Progenitor cell of endocrine pancreas (in vitro differentiated cells): Measurements from ENCODE around the gene FBXW11. TPM values are rescaled to one million over a fixed set of nuclear protein-coding genes. Genes with fewer than 3 reads are reported as not detected.

Source experiments
- DNase-seq: peaks from one replicate; pipeline ENCODE4 v3.0.0; 2021; ENCODE audit warnings: low spot score; ENCODE audit not compliant: unreplicated experiment
- H3K27ac Mint-ChIP-seq: 2 replicates; pipeline ENCODE4 v1.8.0; 2021; ENCODE audit warnings: mild to moderate bottlenecking, moderate library complexity, mixed read lengths
- H3K27me3 Mint-ChIP-seq: 2 replicates; pipeline ENCODE4 v1.8.0; 2021; ENCODE audit warnings: mixed read lengths
- H3K36me3 Mint-ChIP-seq: 2 replicates; pipeline ENCODE4 v1.8.0; 2022; ENCODE audit warnings: mixed read lengths; ENCODE audit not compliant: insufficient read depth
- H3K4me1 Mint-ChIP-seq: 2 replicates; pipeline ENCODE4 v1.8.0; 2021; ENCODE audit warnings: low read depth, mixed read lengths
- H3K4me3 Mint-ChIP-seq: 2 replicates; pipeline ENCODE4 v1.8.0; 2021; ENCODE audit warnings: low read depth, mild to moderate bottlenecking, moderate library complexity, mixed read lengths
- H3K9me3 Mint-ChIP-seq: 2 replicates; pipeline ENCODE4 v1.8.0; 2021; ENCODE audit warnings: low read depth, mixed read lengths
- CTCF ChIP-seq: fragments of 200-600 bp; sonication (generic); IDR thresholded peaks from one replicate; pipeline ENCODE4 v1.5.0; 2021; ENCODE audit warnings: antibody characterized with exemption, mild to moderate bottlenecking; ENCODE audit not compliant: unreplicated experiment
- total RNA-seq: library from RNA; stranded (reverse); gene quantifications from 2 replicates; pipeline ENCODE4 v1.2.1, GENCODE V29; 2021

FBXW11 gene
- total RNA-seq, 1 donor from 2014 or later: 63.5 TPM

- Mint-ChIP-seq H3K27ac (no peak overlapping the region), H3K9me3 (no peaks in the 10 kb centered on the region), H3K4me3 (no peak overlapping the region), H3K4me1 (peaks cover 2% of the 10 kb centered on the region), H3K27me3 (no peaks in the 10 kb centered on the region), H3K36me3 (peaks cover 8% of the 10 kb centered on the region)
- DNase-seq: no peak
- no peak for TF ChIP-seq CTCF
These were observed 165.5 kb downstream of the FBXW11 start for GRCh38 chr5:171840711-171841522.

GRCh38 chr5:171840066-171840465 lies 166.4 kb downstream of the FBXW11 start:
- peaks cover 2% of the 10 kb centered on the region for H3K4me1 Mint-ChIP-seq
- no peak overlapping the region for H3K27ac Mint-ChIP-seq
- TF ChIP-seq CTCF: no peak
- no peak overlapping the region for H3K4me3 Mint-ChIP-seq
- no peaks in the 10 kb centered on the region for H3K27me3 Mint-ChIP-seq
- H3K36me3 Mint-ChIP-seq: peaks cover 8% of the 10 kb centered on the region
- H3K9me3 Mint-ChIP-seq: no peaks in the 10 kb centered on the region
- no peak for DNase-seq

- H3K4me1 Mint-ChIP-seq: peaks cover 2% of the 10 kb centered on the region
These were observed 167.3 kb downstream of the FBXW11 start for GRCh38 chr5:171839112-171839511.

GRCh38 chr5:171838066-171838465 lies 168.4 kb downstream of the FBXW11 start:
- no peak overlapping the region for H3K4me3 Mint-ChIP-seq
- no peak overlapping the region for H3K27ac Mint-ChIP-seq
- peaks cover 2% of the 10 kb centered on the region for H3K4me1 Mint-ChIP-seq
- H3K36me3 Mint-ChIP-seq: peaks cover 8% of the 10 kb centered on the region
- TF ChIP-seq CTCF: no peak
- no peaks in the 10 kb centered on the region for H3K27me3 Mint-ChIP-seq
- no peak for DNase-seq
- peaks cover 4% of the 10 kb centered on the region for H3K9me3 Mint-ChIP-seq

More at GRCh38 chr5:171839112-171839511, 167.3 kb downstream of the FBXW11 start:
- H3K9me3 Mint-ChIP-seq: no peaks in the 10 kb centered on the region
- DNase-seq: no peak
- H3K4me3 Mint-ChIP-seq: no peak overlapping the region
- H3K27ac Mint-ChIP-seq: no peak overlapping the region
- peaks cover 8% of the 10 kb centered on the region for H3K36me3 Mint-ChIP-seq
- H3K27me3 Mint-ChIP-seq: no peaks in the 10 kb centered on the region
- no peak for TF ChIP-seq CTCF

- peaks cover 2% of the 10 kb centered on the region for H3K4me1 Mint-ChIP-seq
- no peak for DNase-seq
- no peak overlapping the region for H3K4me3 Mint-ChIP-seq
- peaks cover 4% of the 10 kb centered on the region for H3K9me3 Mint-ChIP-seq
- H3K27ac Mint-ChIP-seq: no peak overlapping the region
- peaks cover 11% of the 10 kb centered on the region for H3K36me3 Mint-ChIP-seq
- H3K27me3 Mint-ChIP-seq: no peaks in the 10 kb centered on the region
- no peak for TF ChIP-seq CTCF
These were observed 168.9 kb downstream of the FBXW11 start for GRCh38 chr5:171837522-171837921.
